NCI-H1436 (cell line): Measurements from ENCODE around the gene PTPRE.

Experiments
- DNase-seq: peaks from one replicate; lab custom pipeline; 2025; lab: John Stamatoyannopoulos, UW

Gene PTPRE

DNA sequence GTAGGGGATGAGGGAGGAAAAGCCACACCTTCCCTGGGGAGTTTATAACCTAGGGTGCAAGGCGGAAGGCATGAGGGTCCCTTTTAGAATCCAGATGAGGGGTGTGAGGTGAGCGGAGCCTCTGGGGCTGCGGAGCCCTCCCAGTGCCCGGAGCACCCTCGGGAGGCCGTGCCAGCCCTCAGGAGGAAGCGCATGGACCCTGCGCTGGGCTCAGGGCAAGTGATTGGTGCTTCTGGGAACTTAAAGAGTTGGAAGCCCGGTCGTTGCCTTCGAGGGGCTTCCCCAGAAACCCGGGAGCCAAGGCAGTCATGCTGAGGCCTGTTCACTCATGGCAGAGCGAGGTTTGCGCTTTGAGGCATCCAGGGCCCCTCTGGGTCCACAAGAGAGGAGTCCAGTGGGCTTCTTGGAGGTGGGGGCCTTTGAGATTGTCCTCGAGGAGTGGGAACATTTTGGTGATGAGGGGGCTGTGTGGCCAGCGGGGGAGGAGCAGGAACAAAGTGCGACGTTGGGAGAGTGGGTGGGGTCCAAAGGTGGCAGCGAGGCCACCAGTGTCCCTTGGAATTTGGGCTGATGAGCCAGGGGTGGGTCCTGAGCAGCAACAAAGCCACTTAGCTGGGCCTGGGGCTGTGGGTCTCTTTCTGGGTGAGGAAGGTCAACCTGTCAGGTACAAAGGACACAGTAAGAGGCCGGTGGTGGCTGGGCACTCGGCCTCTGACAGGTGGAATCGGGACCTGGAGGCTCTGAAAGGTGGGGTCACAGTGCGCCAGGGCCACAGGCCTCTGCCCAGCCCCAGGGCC lies 139.5 kb downstream of the PTPRE start:
- DNase-seq, result no peak

DNA sequence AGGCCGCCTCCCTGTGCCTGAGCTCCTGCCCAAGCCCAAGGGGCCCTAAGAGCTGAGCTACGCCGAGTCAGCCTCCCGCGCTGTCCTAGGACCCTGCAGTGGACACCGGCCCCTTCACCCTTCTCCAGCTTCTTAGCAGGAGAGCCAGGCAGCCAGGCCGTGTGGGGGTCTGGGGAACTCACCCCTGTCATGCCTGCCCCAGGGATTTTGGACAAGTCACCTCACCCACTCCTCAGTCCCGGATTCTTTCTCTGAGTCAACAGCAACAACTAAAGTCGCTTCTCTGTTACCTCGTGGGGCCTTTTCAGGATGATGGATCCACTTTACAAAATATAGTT lies 140.0 kb downstream of the PTPRE start:
- no peak for DNase-seq

DNA sequence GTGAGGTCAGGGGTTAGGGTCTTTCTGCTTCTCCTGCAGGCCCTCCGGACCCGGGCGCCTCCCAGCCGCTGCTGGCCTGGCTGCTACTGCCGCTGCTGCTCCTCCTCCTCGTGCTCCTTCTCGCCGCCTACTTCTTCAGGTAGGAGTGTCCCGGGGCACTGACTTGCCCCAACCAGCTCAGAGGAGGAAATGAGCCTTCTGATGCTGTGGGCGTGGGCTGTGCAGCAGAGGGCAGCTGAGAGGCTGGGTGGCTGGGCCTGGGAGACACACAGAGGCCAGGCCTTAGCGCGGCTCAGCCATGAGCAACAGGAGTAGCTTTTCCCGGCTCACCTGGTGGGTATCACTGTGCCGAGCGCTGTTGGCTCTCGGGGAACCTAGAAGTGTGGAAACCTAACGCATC lies 140.4 kb downstream of the PTPRE start:
- no peak for DNase-seq

DNA sequence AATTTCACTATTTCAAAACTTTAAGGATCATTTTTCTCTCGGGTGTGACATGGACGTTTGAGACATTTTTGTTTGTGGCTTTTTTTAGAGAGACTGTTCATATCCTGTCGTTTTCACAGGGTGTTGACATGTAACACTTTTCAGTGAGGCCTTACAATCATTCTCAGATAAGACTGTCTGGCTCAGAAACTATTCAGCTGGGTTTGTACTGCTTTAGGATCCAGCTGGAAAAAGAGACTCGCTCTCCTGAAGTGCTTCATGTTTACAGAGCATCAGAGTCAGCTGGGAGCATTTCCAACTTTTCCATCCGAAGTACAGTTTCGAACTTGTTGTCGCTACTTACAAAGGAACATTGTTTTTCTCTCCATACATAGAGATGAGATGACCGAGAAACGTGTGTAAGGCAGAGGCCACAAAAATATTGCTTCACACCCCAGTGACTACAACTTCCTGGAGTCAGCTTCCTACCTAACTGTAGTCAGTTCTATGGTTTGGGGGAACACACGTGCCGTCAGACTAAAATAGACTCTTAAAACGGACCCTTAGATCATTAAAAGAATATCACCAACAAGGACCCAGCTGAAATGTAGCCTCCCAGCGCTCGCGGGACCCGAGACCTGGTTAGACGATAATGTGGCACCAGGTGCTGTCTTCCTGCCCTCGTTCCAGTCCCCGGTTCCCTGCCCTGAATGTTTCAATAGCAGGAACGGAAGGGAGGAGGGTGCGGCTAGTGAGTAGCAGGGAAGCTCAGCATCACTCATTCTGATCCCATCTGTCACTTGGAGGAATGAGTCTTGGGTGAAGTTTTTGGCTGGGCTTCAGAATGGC lies 141.3 kb downstream of the PTPRE start:
- no peak for DNase-seq

DNA sequence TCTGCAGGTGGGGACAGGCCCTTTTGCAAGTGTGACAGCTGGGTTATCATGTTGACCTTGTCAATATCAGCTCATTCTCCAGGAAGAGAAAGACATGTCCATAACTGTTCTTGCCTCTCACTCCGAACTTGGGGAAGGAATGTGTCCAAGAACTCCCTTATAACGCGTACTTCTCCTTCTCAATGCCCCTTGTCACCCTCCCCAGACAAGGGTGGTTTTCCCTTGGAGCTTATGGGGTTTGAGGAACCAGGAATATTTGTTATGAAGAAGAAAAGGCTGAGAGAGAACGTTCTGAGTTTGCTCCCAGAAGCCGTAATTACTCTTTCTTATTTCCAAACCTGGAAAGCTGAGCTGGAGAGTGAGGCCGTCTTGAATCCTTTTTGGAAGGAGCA lies 141.9 kb downstream of the PTPRE start:
- no peak for DNase-seq

DNA sequence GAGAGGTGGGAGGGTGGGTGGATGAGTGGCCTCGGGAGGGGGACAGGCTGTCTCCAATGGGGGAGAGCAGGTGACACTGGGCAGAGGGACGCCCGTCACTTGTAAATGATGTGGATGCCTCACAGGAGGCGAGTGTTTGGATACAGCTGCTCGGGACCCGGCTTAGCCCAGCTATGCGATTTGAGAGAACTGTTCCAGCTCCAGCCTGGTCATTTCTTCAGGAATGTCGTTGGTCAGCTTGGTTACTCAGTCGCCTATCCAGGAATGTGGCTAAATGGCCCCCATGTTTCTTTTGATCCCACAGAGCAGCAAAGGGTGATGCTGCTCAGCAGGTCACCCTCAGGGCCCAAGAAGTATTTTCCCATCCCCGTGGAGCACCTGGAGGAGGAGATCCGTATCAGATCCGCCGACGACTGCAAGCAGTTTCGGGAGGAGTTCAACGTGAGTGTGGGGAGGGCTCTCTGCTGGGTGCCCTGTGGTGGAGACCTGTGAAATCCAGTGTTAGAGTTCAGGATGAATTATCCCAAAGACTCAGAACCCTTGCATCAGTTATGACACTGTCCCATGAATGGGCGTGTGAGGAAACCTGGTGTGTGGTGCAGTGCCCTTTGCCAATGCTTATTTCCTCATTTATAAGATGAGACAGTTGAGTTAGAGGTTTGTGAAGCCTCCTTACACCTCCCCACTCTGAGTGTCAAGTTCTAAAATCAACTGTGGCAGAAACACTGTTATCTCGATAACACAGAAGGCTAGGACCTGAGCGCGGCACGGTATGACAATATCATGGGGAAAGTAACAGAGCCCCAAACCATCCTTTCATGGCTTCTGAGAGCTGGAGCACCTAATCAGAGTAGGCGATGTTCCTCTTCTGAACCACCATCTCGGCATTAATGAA lies 142.6 kb downstream of the PTPRE start:
- DNase-seq, result no peak

DNA sequence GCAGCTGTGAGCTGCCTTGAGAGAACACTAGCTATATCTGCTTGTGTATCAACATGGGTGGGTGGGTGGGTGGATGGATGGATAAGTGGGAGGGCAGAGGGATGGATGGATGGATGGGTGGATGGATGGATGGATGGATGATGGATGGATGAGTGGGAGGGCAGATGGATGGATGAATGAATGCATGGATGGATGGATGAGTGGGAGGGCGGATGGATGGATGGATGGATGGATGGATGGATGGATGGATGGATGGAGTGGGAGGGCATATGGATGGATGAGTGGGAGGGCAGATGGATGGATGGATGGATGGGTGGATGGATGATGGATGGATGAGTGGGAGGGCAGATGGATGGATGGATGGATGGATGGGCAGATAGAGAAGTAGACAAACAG lies 143.2 kb downstream of the PTPRE start:
- no peak for DNase-seq

DNA sequence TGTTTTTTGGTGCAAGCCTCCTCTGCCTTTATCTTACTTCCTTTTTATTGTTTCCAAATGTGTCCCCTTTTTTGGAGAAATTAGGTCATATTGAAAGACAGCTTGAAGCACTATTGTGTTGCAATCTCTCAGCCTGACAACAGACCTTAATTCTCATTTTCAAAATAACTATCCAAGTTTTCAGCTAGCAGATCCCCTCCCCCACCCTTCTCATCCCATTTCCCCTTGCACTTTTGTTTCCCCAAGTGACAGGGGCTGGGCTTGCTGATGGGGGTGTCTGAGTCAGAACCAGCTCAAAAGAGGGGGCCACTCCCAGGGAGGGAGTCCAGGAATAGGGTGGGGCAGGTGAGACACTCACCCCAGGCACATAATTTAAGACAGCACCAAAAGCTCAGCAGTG lies 144.0 kb downstream of the PTPRE start:
- DNase-seq, result no peak

DNA sequence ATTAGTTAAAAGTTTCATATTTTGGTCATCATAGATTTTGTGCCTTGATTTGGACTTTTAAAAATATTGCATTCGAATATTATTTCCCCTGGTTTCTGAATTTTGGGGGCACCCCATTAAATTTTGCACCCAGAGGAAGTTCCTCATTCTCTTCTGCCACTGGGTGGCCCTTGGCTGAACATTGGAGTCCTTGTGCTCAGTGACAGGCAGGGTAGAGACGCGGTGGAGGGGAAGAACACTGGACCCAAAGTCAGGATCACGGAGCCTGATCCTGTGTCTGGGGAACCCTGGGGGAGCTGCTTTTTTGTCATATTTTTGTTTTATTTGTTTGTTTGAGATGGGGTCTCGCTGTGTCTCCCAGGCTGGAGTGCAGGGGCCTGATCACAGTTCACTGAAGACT lies 144.6 kb downstream of the PTPRE start:
- DNase-seq, result no peak

DNA sequence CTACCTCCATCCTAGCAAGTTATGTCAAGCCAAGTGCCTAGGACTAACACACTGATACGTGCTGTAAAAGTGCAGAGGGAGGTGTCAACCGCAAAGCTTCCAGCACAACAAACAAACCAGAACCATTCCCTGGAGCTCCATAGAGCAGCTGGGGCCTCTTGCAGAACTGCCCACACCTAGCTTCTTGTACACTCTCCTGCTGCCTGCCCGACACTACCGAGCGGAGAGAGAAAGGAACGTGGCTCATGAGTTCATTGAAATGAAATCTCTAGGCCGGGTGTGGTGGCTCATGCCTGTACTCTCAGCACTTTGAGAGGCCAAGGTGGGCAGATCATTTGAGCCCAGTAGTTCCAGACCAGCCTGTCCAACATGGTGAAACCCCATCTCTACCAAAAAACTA lies 145.8 kb downstream of the PTPRE start:
- no peak for DNase-seq

DNA sequence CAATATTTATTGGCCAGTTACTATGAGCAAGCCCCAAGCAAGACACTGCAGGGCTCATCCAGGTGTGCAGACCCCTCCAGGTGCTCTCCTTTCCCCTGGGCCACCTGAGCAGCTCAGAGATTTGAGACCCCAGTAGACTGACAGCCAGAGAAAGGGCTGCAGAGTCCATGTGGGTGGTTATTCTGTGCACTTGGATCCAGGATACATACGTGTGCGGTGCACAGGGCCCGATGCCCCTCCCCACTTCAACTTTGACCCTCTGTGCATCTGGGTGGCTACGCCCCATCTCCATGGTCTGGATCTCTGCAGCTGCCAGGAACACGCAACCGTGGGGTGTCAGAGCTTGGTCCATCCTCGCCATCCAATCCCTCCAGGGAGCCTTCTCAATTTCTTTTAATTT lies 146.5 kb downstream of the PTPRE start:
- no peak for DNase-seq

DNA sequence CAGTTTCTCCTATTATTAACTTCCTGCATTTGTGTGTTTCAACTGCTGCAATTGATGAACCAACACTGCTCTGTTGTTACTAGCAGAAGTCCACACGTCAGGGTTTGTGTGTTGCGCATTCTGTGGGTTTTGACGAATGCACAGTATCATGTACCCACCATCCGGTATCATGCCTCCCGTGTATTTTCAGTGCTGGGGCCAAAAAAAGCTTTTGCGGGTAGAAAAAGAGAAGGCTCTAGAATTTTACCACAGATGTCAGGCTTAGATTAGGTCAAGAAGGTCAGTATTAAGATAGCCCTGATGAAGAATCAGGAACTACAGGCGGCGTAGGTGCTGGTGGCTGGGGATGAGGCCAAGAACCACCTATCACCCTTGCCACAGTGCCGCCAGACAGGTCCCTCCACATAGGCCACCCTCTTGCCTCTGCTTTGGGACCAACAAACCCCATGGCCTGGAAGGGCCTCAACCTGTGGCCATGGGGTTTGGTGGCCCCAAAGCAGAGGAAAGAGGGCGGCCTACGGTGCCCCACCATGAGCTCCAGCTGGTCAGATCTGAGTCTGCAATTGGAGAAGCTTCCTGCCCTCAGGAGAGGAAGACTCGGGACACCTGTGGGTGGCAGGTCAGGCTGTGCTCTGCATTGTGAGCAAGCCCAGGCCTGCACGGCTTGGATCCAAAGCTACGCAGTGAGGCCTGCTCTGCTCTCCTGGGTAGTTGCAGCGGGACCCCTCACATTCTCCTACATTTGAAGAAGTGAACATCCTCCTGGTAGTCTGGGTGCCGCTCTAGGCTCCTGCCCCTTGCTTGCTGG lies 147.5 kb downstream of the PTPRE start:
- no peak for DNase-seq

DNA sequence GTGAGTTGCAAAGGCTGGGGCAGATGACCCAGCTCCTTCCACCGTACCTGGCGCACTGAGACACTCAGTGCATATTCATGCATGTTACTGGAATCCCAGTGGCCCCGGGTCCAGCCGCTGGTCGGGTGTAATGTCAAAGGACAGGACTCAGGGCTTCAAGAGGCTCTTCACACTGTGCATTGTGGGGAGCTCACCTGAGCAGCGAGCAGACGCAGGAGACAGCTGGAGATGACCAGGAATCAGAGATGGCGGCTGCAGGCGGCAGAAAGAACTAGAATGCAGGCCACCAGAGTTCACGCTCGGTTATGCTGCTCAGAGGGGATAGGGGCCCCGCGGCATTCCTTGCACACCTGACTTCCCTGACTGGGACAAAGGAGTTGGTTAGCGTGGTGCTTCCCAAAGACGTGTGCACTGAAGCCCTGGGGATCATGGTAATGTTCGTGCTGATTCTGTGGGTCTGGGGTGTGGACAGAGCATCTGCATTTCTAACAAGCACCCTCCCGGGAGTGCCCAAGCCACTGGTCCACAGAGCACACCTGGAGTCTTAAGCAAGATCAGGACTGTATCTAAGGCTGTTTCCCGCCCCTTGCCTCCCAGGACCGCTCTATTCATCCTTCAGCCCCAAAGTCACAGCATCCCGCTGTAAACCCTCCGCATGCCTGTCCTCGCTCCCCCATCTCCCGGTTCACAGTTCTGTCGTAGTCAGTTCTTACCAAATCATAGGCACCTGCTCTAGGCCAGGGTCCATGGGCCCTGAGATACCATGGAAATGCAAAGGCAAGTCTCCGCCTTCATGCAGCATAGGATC lies 148.4 kb downstream of the PTPRE start:
- DNase-seq, result no peak

DNA sequence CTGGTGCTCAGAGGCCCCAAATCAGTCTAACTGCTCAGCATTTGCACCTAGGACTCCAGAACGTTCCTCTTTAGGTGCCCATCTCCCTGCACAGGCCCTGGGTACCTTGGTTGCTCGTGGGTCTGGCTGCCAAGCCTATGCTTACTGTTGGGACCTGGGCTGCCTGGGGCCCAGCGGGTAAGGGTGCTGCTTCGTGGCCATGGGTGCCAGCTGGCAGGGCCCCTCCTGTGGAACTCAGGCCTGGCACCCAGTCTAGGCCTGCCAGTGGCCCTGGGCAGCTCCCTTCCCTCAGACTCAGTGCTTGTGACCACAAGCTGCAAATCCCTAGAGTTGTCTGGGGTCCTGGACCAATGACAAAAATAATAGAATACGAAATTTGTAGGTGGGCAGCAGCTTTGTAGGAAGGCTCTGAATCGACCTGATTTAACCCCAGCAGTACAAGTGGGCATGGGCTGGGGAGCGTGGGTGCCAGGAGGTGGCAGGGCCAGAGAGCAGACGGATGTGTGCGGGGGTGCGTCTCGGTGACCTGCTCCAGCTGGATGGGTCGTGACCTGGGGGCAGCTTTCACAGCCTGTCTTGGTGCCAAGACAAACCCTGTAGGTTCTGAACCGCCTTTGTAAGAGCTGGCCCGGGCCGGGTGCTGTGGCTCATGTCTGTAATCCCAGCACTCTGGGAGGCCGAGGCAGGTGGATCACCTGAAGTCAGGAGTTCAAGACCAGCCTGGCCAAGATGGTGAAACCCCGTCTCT lies 149.6 kb downstream of the PTPRE start:
- DNase-seq, result no peak

DNA sequence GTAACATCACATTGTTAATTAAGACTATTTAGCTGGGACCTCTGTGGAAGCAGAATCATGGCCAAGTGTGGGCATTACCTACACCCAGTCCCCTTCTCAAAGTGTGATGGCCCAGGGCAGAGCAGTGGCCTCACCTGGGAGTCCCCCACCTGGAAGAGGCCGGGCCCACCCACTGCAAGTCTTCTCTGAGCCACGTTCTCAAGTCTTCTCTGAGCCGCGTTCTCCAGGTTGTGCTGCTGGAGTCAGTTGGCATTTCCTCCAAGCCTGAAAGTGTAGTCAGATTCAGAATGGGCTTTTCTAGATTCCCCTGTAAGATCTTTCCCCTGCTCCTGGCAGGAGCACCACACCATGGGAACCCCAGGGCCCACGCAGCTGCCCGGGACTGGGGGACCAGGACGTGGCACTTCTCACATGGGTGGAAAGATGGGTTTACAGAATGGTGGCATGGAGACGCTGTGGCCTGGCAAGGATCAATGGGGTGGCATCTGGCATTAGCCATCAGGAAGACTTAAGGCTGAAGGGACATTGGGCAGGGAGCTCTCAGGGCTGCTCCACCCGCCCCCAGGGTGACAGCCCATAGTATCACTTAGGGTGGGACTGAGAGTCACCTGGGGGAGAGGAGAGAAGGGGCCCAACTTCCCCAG lies 151.3 kb downstream of the PTPRE start:
- DNase-seq, result no peak

DNA sequence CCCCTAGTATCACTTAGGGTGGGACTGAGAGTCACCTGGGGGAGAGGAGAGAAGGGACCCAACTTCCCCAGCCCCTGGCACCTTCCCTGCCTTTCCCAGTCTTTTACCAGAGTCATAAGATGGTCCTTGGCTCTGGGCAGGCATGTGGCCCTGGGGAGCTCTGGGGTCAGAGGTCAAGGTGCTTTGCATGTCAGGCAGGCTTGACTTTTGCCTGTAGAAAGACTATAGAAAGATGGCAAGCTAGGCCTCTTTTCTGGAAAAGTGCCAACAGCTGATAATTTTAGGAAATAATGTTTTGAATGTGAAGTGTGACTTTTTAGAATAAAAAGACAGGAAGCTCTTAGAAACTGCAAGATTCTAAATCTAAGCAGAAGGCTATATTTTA lies 151.8 kb downstream of the PTPRE start:
- no peak for DNase-seq

DNA sequence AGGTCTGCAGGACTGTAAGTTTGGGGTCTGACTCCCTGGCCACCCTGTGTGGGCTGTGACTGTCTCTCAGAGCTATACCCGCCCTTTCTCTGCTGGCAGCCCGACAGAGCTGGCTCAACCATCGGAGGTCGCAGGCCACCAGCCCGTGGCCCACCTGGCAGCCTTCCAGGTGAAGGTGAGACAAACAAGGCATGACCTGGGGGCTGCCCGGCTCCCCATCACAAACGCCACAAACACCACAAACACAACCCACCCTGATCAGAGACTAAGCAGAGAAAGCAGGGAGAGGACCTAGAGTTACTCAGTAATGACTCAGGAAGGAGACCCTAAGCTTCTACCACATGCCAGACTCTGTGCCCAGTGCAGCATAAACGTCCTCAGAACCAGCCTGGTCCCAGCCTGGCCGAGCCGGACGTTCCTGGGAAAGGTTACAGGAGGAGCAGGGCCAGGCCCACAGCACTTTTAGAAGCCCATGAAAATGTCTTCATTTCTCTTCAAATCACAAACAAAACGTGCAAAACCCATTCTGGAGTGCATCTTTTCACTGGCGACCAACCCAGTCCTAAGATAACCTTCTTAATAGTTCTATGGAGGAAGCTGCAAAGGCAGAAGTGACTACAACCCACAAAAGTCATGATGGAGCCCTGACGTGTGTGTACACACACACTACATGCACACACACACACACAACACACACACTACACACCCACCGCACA lies 152.5 kb downstream of the PTPRE start:
- DNase-seq, result no peak

DNA sequence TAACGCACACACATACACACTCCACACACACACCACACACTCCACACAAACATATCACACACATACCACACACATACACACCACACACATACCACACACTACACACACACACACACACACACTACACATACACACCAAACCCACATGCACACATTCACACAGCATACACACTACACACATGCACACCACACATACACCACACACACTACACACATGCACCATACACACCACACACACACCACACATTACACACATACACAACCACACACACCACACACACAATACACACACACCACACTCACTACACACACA lies 153.0 kb downstream of the PTPRE start:
- DNase-seq, result no peak
